OCI-LY7 (cell line): ENCODE results near the gene YARS2.

ENCODE experiments used
- EZH2phosphoT487 ChIP-seq: fragments of 200-600 bp; sonication (generic); IDR thresholded peaks from 2 replicates; pipeline ENCODE4 v1.6.1; 2018; ENCODE audit warnings: low read depth, borderline replicate concordance, mild to moderate bottlenecking, mixed run types, antibody characterized with exemption, low read length, moderate library complexity, mixed read lengths
- TF ChIP-seq, protein P1 (sequence below): fragments of 200-600 bp; sonication (generic); conservative IDR thresholded peaks from 2 replicates; pipeline ENCODE4 v1.5.1; 2014; ENCODE audit warnings: mild to moderate bottlenecking, antibody characterized with exemption, low read length, moderate library complexity, mixed read lengths

DNA sequence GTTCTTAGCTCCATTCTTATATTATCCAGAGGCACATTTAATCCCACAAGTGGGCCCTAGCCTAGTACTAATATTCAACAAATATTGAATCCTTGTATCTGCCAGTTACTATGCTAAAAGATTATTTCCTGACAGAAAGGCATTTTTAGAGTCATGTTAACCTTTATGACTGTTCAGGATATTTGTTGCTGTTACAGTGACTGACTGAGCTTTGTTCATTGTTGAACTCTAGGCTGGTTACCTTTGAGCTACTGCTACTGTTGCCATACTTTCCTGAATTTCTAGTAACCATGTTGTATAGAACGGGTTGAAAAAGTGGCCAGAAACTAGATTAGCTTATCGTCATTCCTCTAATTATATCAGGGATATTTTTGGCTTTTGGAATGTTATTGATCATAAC is 46.8 kb downstream of the YARS2 start:
- TF ChIP-seq, protein P1, sequence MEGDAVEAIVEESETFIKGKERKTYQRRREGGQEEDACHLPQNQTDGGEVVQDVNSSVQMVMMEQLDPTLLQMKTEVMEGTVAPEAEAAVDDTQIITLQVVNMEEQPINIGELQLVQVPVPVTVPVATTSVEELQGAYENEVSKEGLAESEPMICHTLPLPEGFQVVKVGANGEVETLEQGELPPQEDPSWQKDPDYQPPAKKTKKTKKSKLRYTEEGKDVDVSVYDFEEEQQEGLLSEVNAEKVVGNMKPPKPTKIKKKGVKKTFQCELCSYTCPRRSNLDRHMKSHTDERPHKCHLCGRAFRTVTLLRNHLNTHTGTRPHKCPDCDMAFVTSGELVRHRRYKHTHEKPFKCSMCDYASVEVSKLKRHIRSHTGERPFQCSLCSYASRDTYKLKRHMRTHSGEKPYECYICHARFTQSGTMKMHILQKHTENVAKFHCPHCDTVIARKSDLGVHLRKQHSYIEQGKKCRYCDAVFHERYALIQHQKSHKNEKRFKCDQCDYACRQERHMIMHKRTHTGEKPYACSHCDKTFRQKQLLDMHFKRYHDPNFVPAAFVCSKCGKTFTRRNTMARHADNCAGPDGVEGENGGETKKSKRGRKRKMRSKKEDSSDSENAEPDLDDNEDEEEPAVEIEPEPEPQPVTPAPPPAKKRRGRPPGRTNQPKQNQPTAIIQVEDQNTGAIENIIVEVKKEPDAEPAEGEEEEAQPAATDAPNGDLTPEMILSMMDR, result no peak
- TF ChIP-seq EZH2phosphoT487, result no peak
